Peyer's patch (tissue), 4 donors: ENCODE measurements around the gene CFDP1. TPM values are rescaled to one million over a fixed set of nuclear protein-coding genes. Genes with fewer than 3 reads are reported as not detected.
A peak's percentile ranks its signal among the peaks of the same experiment; 100 is the strongest.

Source experiments
- DNase-seq, 3 donors: peaks; one replicate each; pipeline ENCODE4 v3.0.0-alpha.2; 2017 to 2019
- H3K27ac ChIP-seq, 4 donors: fragments of 200-600 bp; sonication (generic); one replicate each; pipeline ENCODE4 v1.5.1; 2016 to 2019
- H3K27me3 ChIP-seq, 2 donors: fragments of 200-600 bp; sonication (generic); one replicate each; pipeline ENCODE4 v1.5.1; 2019
- H3K36me3 ChIP-seq, 3 donors: fragments of 200-600 bp; sonication (generic); one replicate each; pipeline ENCODE4 v1.5.1; 2016 to 2019
- H3K4me1 ChIP-seq, 4 donors: fragments of 200-600 bp; sonication (generic); one replicate each; pipeline ENCODE4 v1.5.1; 2016 to 2019
- H3K4me3 ChIP-seq, 4 donors: fragments of 200-600 bp; sonication (generic); 1 replicate in 3 of 4; 2 replicates in 1 of 4; pipeline ENCODE4 v1.5.1; 2016 to 2019; ENCODE audit warnings: mild to moderate bottlenecking in 1 of 4
- H3K9me3 ChIP-seq, 4 donors: fragments of 200-600 bp; sonication (generic); one replicate each; pipeline ENCODE4 v1.5.1; 2016 to 2019; ENCODE audit warnings: mild to moderate bottlenecking in 1 of 4
- POLR2A ChIP-seq, 2 donors: fragments of 450-650 bp; IDR thresholded peaks; one replicate each; pipeline ENCODE4 v1.5.1; 2017; ENCODE audit warnings: antibody characterized with exemption in 2 of 2, mild to moderate bottlenecking in 2 of 2, moderate library complexity in 2 of 2
- total RNA-seq, 4 donors: library from RNA; depleted of rRNA; stranded (reverse); fragments of >200 nt; gene quantifications; one replicate each; pipeline ENCODE4 v1.1.0, GENCODE V29; 2016
- TF ChIP-seq, protein P1 (sequence below), 6 experiments: fragments of 450-650 bp in 4 of 6; fragments of 200-600 bp in 2 of 6; sonication (generic) in 1 of 6; IDR thresholded peaks; one replicate each; pipeline ENCODE4 v1.5.1; 2017 to 2019; ENCODE audit warnings: antibody characterized with exemption in 6 of 6, mild to moderate bottlenecking in 3 of 6, moderate library complexity in 1 of 6

The CFDP1 gene
- total RNA-seq, 4 donors from 2014 or later: 125 to 205 (median 156) TPM

DNA sequence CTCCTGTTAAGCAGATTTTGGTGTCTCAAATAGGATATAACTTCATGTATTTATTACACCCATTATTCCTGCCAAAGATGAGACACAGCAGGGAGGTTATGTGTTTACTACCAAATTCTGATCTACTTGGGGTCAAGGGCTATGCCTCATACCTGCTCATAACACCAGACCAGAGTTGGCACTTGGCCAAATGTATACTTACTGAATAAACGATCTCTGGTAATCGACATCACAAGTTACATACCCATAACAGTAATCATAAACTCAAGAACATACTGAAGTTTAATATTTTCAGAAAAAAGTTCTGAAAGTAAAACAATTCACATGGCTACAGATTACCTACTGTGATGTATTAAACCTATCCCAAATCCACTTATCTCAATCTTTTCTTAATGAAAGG is 28.3 kb upstream of the CFDP1 start:
- Histone ChIP-seq H3K27ac (peak overlapping the region in 1 of 4 donors; percentile 44), H3K9me3 (no peaks in the 10 kb centered on the region), H3K4me1 (peaks cover 0 to 56% (median 2%) of the 10 kb centered on the region in 4 donors), H3K4me3 (no peak overlapping the region), H3K27me3 (no peaks in the 10 kb centered on the region), H3K36me3 (no peaks in the 10 kb centered on the region)
- TF ChIP-seq POLR2A (IDR thresholded peaks at IDR 0.05): no peak
- TF ChIP-seq, protein P1, sequence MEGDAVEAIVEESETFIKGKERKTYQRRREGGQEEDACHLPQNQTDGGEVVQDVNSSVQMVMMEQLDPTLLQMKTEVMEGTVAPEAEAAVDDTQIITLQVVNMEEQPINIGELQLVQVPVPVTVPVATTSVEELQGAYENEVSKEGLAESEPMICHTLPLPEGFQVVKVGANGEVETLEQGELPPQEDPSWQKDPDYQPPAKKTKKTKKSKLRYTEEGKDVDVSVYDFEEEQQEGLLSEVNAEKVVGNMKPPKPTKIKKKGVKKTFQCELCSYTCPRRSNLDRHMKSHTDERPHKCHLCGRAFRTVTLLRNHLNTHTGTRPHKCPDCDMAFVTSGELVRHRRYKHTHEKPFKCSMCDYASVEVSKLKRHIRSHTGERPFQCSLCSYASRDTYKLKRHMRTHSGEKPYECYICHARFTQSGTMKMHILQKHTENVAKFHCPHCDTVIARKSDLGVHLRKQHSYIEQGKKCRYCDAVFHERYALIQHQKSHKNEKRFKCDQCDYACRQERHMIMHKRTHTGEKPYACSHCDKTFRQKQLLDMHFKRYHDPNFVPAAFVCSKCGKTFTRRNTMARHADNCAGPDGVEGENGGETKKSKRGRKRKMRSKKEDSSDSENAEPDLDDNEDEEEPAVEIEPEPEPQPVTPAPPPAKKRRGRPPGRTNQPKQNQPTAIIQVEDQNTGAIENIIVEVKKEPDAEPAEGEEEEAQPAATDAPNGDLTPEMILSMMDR (IDR thresholded peaks at IDR 0.05): no peak
- peak in 1 of 3 donors; percentile 26 for DNase-seq

- Histone ChIP-seq H3K36me3 (no peaks in the 10 kb centered on the region), H3K4me1 (peaks cover 0 to 63% (median 4%) of the 10 kb centered on the region in 4 donors), H3K27me3 (no peaks in the 10 kb centered on the region), H3K4me3 (no peak overlapping the region), H3K27ac (no peak overlapping the region), H3K9me3 (no peaks in the 10 kb centered on the region)
- TF ChIP-seq POLR2A (IDR thresholded peaks at IDR 0.05): no peak
- TF ChIP-seq, protein P1 (IDR thresholded peaks at IDR 0.05): no peak
- no peak for DNase-seq
These were observed 27.1 kb upstream of the CFDP1 start for GRCh38 chr16:75460446-75460845.

DNA sequence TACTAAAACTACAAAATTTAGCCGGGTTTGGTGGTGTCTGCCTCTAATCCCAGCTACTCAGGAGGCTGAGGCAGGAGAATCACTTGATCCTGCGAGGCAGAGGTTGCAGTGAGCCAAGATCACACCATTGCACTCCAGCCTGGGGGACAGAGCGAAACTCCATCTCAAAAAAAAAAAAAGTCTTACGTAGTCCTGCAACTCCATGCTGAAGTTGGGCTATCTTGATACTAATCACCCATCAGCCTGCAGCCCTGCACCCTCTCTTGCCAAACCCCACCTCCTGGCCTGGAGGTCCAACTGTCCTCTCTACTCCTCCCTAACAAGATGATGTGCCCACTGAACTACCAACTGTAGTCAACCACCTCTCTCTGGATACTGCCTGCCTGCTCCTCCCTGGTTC is 26.4 kb upstream of the CFDP1 start:
- Histone ChIP-seq H3K36me3 (no peaks in the 10 kb centered on the region), H3K27me3 (no peaks in the 10 kb centered on the region), H3K9me3 (no peaks in the 10 kb centered on the region), H3K4me1 (peaks cover 0 to 67% (median 4%) of the 10 kb centered on the region in 4 donors), H3K4me3 (no peak overlapping the region), H3K27ac (no peak overlapping the region)
- DNase-seq: peak in 1 of 3 donors; percentile 34
- TF ChIP-seq, protein P1 (IDR thresholded peaks at IDR 0.05): no peak
- TF ChIP-seq POLR2A (IDR thresholded peaks at IDR 0.05): no peak

DNA sequence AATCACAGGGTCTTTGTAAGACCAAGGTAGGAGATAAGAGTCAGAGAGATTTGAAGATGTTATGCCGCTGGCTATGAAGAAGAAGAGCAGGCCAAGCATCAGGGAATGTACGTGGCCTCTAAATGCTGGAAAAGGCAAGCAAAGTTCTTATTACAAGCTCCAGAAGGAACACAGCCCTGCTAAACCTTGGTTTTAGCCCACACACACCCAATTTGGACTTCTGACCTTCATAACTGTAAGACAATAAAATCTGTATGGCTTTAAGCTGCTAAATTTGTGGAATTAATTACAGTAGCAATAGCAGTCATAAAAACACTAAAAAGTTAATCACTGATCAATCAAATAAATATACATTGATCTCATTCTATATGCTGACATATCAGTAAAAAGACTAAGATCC is 25.1 kb upstream of the CFDP1 start:
- DNase-seq: peak in 1 of 3 donors; percentile 42
- H3K36me3 ChIP-seq: no peaks in the 10 kb centered on the region
- H3K4me1 ChIP-seq: peaks cover 0 to 74% (median 4%) of the 10 kb centered on the region in 4 donors
- no peak overlapping the region for H3K4me3 ChIP-seq
- H3K27ac ChIP-seq: peak overlapping the region in 2 of 4 donors; percentile 26 to 53
- no peaks in the 10 kb centered on the region for H3K9me3 ChIP-seq
- H3K27me3 ChIP-seq: no peaks in the 10 kb centered on the region
- no peak for TF ChIP-seq POLR2A (IDR thresholded peaks at IDR 0.05)

GRCh38 chr16:75458029-75458428 is 24.7 kb upstream of the CFDP1 start:
- Histone ChIP-seq H3K27me3 (no peaks in the 10 kb centered on the region), H3K36me3 (no peaks in the 10 kb centered on the region), H3K4me3 (no peak overlapping the region), H3K27ac (peak overlapping the region in 2 of 4 donors; percentile 26 to 53), H3K4me1 (peaks cover 0 to 77% (median 4%) of the 10 kb centered on the region in 4 donors), H3K9me3 (no peaks in the 10 kb centered on the region)
- no peak for TF ChIP-seq POLR2A (IDR thresholded peaks at IDR 0.05)
- TF ChIP-seq, protein P1 (IDR thresholded peaks at IDR 0.05): no peak
- DNase-seq: no peak

DNA sequence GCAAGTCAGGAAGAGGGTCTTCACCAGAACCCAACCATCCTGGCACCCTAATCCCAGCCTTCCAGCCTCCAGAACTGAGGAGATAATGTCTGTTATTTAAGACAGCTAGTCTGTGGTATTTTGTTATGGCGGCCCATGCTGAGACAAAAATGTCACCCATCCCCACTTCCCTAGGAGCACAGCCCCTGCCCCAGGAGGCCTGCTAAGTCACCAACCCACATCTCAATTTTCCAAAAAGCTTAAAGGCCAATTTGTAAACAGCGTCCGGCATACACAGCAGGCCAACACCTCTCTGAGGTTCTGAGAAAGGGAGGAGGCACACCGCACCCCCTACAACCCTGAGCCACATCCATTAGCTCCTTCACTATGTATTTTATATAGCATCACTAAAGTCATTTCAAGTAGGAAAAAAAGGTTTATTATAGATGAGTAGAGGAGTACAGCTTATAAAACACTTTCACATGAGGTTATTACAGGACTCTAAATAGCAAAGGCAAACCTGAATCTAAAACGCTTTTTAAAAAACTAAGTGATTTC is 24.2 kb upstream of the CFDP1 start:
- peak in 1 of 3 donors; percentile 27 for DNase-seq
- Histone ChIP-seq H3K36me3 (no peaks in the 10 kb centered on the region), H3K4me1 (peaks cover 0 to 77% (median 4%) of the 10 kb centered on the region in 4 donors), H3K9me3 (no peaks in the 10 kb centered on the region), H3K4me3 (no peak overlapping the region), H3K27me3 (no peaks in the 10 kb centered on the region), H3K27ac (peak overlapping the region in 2 of 4 donors; percentile 26 to 53)
- TF ChIP-seq POLR2A (IDR thresholded peaks at IDR 0.05): no peak
- TF ChIP-seq, protein P1 (IDR thresholded peaks at IDR 0.05): no peak
